H1 (cell line): ENCODE measurements around the gene B9D1. TPM values are rescaled to one million over a fixed set of nuclear protein-coding genes. Genes with fewer than 3 reads are reported as not detected.

ENCODE experiments used
- CTCF ChIA-PET: fragments of 300-600 bp; sonication (Branson Sonifier 250); formaldehyde crosslinking; loops from one replicate; lab custom pipeline; 2021; ENCODE audit not compliant: partially characterized antibody; lab: Charles Lee
- POLR2A ChIA-PET: fragments of 300-600 bp; sonication (Branson Sonifier 250); formaldehyde crosslinking; loops from one replicate; lab custom pipeline; 2021; ENCODE audit warnings: inconsistent platforms; ENCODE audit not compliant: partially characterized antibody; lab: Charles Lee
- DNase-seq, 2 experiments: peaks; one replicate each; pipeline versions ENCODE4 v3.0.0 to v3.0.0-alpha.2; 2010 to 2022; ENCODE audit warnings: low spot score in 2 of 2, low read depth in 1 of 2, mixed read lengths in 1 of 2
- FAIRE-seq: peaks from 2 replicates; lab custom pipeline; 2011; peaks lifted over from hg19 to GRCh38; lab: Jason Lieb, UNC
- H2AFZ ChIP-seq: 2 replicates; pipeline ENCODE4 v1.8.1; 2012; ENCODE audit warnings: low read length, inconsistent platforms
- H2AK5ac ChIP-seq: 2 replicates; pipeline ENCODE4 v1.6.1; 2013; ENCODE audit warnings: low read depth, low read length
- H2BK120ac ChIP-seq: replicated peaks from 2 replicates; pipeline ENCODE3; 2013; ENCODE audit warnings: low read depth, low read length, inconsistent platforms
- H2BK12ac ChIP-seq: 2 replicates; pipeline ENCODE4 v1.6.1; 2013; ENCODE audit warnings: low read depth, low read length
- H2BK15ac ChIP-seq: 2 replicates; pipeline ENCODE4 v1.6.1; 2013; ENCODE audit warnings: low read length
- H2BK20ac ChIP-seq: 2 replicates; pipeline ENCODE4 v1.6.1; 2013; ENCODE audit warnings: low read length
- H2BK5ac ChIP-seq: 2 replicates; pipeline ENCODE4 v1.6.1; 2013; ENCODE audit warnings: low read depth, low read length
- H3K14ac ChIP-seq: 2 replicates; pipeline ENCODE4 v1.6.1; 2013; ENCODE audit warnings: inconsistent platforms; ENCODE audit not compliant: insufficient read length
- H3K18ac ChIP-seq: 2 replicates; pipeline ENCODE4 v1.6.1; 2013; ENCODE audit warnings: low read length; ENCODE audit errors: extremely low read depth
- H3K23ac ChIP-seq: 2 replicates; pipeline ENCODE4 v1.6.1; 2013; ENCODE audit warnings: inconsistent platforms; ENCODE audit not compliant: insufficient read length
- H3K23me2 ChIP-seq: 2 replicates; pipeline ENCODE4 v1.6.1; 2013; ENCODE audit warnings: low read depth, low read length
- H3K27ac ChIP-seq: 2 replicates; pipeline ENCODE4 v1.6.1; 2011; ENCODE audit warnings: low read depth, low read length, inconsistent platforms
- H3K27me3 ChIP-seq, 4 experiments: replicated peaks in 1 of 4; 1 replicate in 1 of 4; 2 replicates in 3 of 4; pipeline versions ENCODE4 v1.6.1 to v1.8.1; 2011 to 2013; ENCODE audit warnings: low read length in 3 of 4, mild to moderate bottlenecking in 3 of 4, inconsistent platforms in 2 of 4, mixed read lengths in 2 of 4, moderate library complexity in 1 of 4; ENCODE audit not compliant: control insufficient read depth in 3 of 4, insufficient read depth in 3 of 4; ENCODE audit errors: extremely low read depth in 1 of 4
- H3K36me3 ChIP-seq, 4 experiments: 2 replicates each; pipeline versions ENCODE4 v1.6.1 to v1.8.1; 2011 to 2013; ENCODE audit warnings: mild to moderate bottlenecking in 4 of 4, low read length in 3 of 4, moderate library complexity in 2 of 4, control low read depth in 1 of 4, inconsistent platforms in 1 of 4; ENCODE audit not compliant: insufficient read depth in 4 of 4, control insufficient read depth in 2 of 4
- H3K4ac ChIP-seq: replicated peaks from 2 replicates; pipeline ENCODE3; 2013; ENCODE audit warnings: low read length, low read depth, mixed read lengths, inconsistent platforms; ENCODE audit not compliant: insufficient read length
- H3K4me1 ChIP-seq, 4 experiments: replicated peaks in 1 of 4; 1 replicate in 1 of 4; 2 replicates in 3 of 4; pipeline versions ENCODE4 v1.6.1 to v1.8.1; 2011 to 2013; ENCODE audit warnings: low read length in 3 of 4, inconsistent platforms in 2 of 4, mixed read lengths in 1 of 4; ENCODE audit not compliant: insufficient read depth in 4 of 4, control insufficient read depth in 3 of 4
- H3K4me2 ChIP-seq, 2 experiments: 2 replicates each; pipeline versions ENCODE4 v1.6.1 to v1.8.1; 2011 to 2013; ENCODE audit warnings: low read depth in 2 of 2, low read length in 2 of 2, control low read depth in 1 of 2, inconsistent platforms in 1 of 2, mild to moderate bottlenecking in 1 of 2; ENCODE audit not compliant: insufficient read depth in 1 of 2
- H3K4me3 ChIP-seq, 4 experiments: fragments of 200-600, 300-600 bp in 1 of 4; sonication (generic), shearing (Covaris generic), sonication (Bioruptor Twin) in 1 of 4; 2 replicates each; pipeline versions ENCODE4 v1.5.1 to v1.8.1; 2011 to 2016; ENCODE audit warnings: low read length in 4 of 4, low read depth in 3 of 4, control low read depth in 2 of 4, inconsistent platforms in 2 of 4, mild to moderate bottlenecking in 2 of 4, mixed read lengths in 1 of 4, moderate library complexity in 1 of 4; ENCODE audit not compliant: insufficient read depth in 2 of 4; ENCODE audit errors: extremely low read depth in 1 of 4
- H3K56ac ChIP-seq: replicated peaks from 2 replicates; pipeline ENCODE3; 2013; ENCODE audit warnings: low read depth, mild to moderate bottlenecking, mixed read lengths, low read length, inconsistent platforms; ENCODE audit not compliant: insufficient read length
- H3K79me1 ChIP-seq: 2 replicates; pipeline ENCODE4 v1.6.1; 2013; ENCODE audit warnings: low read depth, low read length, control low read depth
- H3K79me2 ChIP-seq, 2 experiments: 2 replicates each; pipeline versions ENCODE4 v1.6.1 to v1.8.1; 2012 to 2013; ENCODE audit warnings: low read length in 2 of 2, mild to moderate bottlenecking in 2 of 2, inconsistent platforms in 1 of 2; ENCODE audit not compliant: insufficient read depth in 2 of 2, control insufficient read depth in 1 of 2
- H3K9ac ChIP-seq, 4 experiments: replicated peaks in 1 of 4; 1 replicate in 1 of 4; 2 replicates in 3 of 4; pipeline versions ENCODE4 v1.6.1 to v1.8.1; 2011 to 2013; ENCODE audit warnings: low read depth in 3 of 4, low read length in 3 of 4, control low read depth in 2 of 4, mild to moderate bottlenecking in 2 of 4, moderate library complexity in 2 of 4, inconsistent platforms in 1 of 4; ENCODE audit errors: extremely low read depth in 1 of 4
- H3K9me3 ChIP-seq, 2 experiments: 2 replicates each; pipeline versions ENCODE4 v1.6.1 to v1.8.1; 2012 to 2013; ENCODE audit warnings: mild to moderate bottlenecking in 2 of 2, moderate library complexity in 2 of 2, control low read depth in 1 of 2, inconsistent platforms in 1 of 2, low read depth in 1 of 2, low read length in 1 of 2, mixed read lengths in 1 of 2; ENCODE audit not compliant: insufficient read depth in 2 of 2
- H4K20me1 ChIP-seq, 2 experiments: replicated peaks in 1 of 2; 2 replicates each; pipeline versions ENCODE3 to v1.8.1; 2011 to 2013; ENCODE audit warnings: inconsistent platforms in 2 of 2, low read length in 2 of 2, mild to moderate bottlenecking in 1 of 2; ENCODE audit not compliant: insufficient read depth in 2 of 2, control insufficient read depth in 1 of 2
- H4K5ac ChIP-seq: 2 replicates; pipeline ENCODE4 v1.6.1; 2013; ENCODE audit warnings: low read length, low read depth, mixed read lengths, inconsistent platforms; ENCODE audit not compliant: insufficient read length
- H4K8ac ChIP-seq: 2 replicates; pipeline ENCODE4 v1.8.0; 2013; ENCODE audit warnings: mild to moderate bottlenecking, moderate library complexity, low read length, inconsistent platforms; ENCODE audit not compliant: insufficient read depth; ENCODE audit errors: extremely low read depth
- H4K91ac ChIP-seq: replicated peaks from 2 replicates; pipeline ENCODE3; 2013; ENCODE audit warnings: low read length, mixed read lengths, inconsistent platforms; ENCODE audit not compliant: insufficient read length
- ATF2 ChIP-seq: IDR thresholded peaks from 2 replicates; pipeline ENCODE4 v1.6.1; 2012; ENCODE audit warnings: low read length, inconsistent platforms
- ATF3 ChIP-seq: IDR thresholded peaks from 2 replicates; pipeline ENCODE4 v1.6.1; 2011; ENCODE audit warnings: low read depth, mild to moderate bottlenecking, low read length; ENCODE audit not compliant: insufficient read depth
- CHD2 ChIP-seq: IDR thresholded peaks from 2 replicates; pipeline ENCODE4 v1.6.1; 2012; ENCODE audit warnings: low read length, improper control_type of control experiment
- FOSL1 ChIP-seq: IDR thresholded peaks from 2 replicates; pipeline ENCODE4 v1.6.1; 2011; ENCODE audit warnings: mild to moderate bottlenecking, low read depth, low read length, moderate library complexity; ENCODE audit not compliant: insufficient read depth
- MAFK ChIP-seq: IDR thresholded peaks from 2 replicates; pipeline ENCODE4 v1.6.1; 2012; ENCODE audit warnings: low read depth, mild to moderate bottlenecking, improper control_type of control experiment, low read length
- PHF8 ChIP-seq: fragments of 200-600 bp; sonication (generic); conservative IDR thresholded peaks from 2 replicates; pipeline ENCODE4 v1.7.1; 2012; ENCODE audit warnings: low read depth, mild to moderate bottlenecking, inconsistent platforms, low read length, moderate library complexity
- SP4 ChIP-seq: IDR thresholded peaks from 2 replicates; pipeline ENCODE4 v1.6.1; 2012; ENCODE audit warnings: low read length, inconsistent platforms
- SUZ12 ChIP-seq: fragments of 200-600 bp; sonication (generic); IDR thresholded peaks from 2 replicates; pipeline ENCODE4 v1.6.1; 2012; ENCODE audit warnings: mild to moderate bottlenecking, inconsistent platforms, low read length, moderate library complexity, mixed read lengths
- TAF1 ChIP-seq: IDR thresholded peaks from 2 replicates; pipeline ENCODE4 v1.6.1; 2011; ENCODE audit warnings: mild to moderate bottlenecking, low read depth, low read length
- TBP ChIP-seq: IDR thresholded peaks from 2 replicates; pipeline ENCODE4 v1.6.1; 2011; ENCODE audit warnings: low read depth, low read length, improper control_type of control experiment
- TEAD4 ChIP-seq: IDR thresholded peaks from 2 replicates; pipeline ENCODE4 v1.6.1; 2012; ENCODE audit warnings: low read depth, low read length, inconsistent platforms, mixed read lengths
- WGBS, 2 experiments: shearing (Covaris generic) in 1 of 2; methylation state at CpG; one replicate each; pipeline versions ENCODE4 v1.1.6 to v1.1.7; 2013 to 2015; ENCODE audit warnings: low lambda C conversion rate in 2 of 2, mixed read lengths in 2 of 2, inconsistent platforms in 1 of 2, low coverage in 1 of 2, missing lambda C conversion rate in 1 of 2; ENCODE audit not compliant: insufficient replicate concordance in 2 of 2, insufficient coverage in 1 of 2, insufficient read length in 1 of 2; ENCODE audit errors: extremely low coverage in 1 of 2, missing lambda C conversion rate in 1 of 2; 5-methylcytosine and 5-hydroxymethylcytosine counted together
- polyA plus RNA-seq, 7 experiments: library from polyadenylated mRNA; depleted of rRNA in 3 of 7; stranded (reverse) in 5 of 7; unstranded in 2 of 7; fragments of >200 nt in 5 of 7; fragments of 200-250 nt in 2 of 7; gene quantifications; 1 replicate in 5 of 7; 2 replicates in 1 of 7; 4 replicates in 1 of 7; pipeline versions ENCODE4 v1.2.1 to v1.2.3, GENCODE V29; 2011 to 2013; ENCODE audit warnings: missing spikeins in 2 of 7, mixed read lengths in 2 of 7
- total RNA-seq: library from RNA; stranded (reverse); fragmentation: NEBNext Ultra II Directional; extraction: Animal tissue kit (Norgen Biotek cat#: 25700); gene quantifications from 2 replicates; pipeline ENCODE4 v1.2.1, GENCODE V29; 2021

B9D1 gene
- total and polyA plus RNA-seq, 2 of the 8 experiments (the other 6 are each of a cell fraction or from before 2014, with no cell fraction given): 24.6 to 65.7 TPM

DNA sequence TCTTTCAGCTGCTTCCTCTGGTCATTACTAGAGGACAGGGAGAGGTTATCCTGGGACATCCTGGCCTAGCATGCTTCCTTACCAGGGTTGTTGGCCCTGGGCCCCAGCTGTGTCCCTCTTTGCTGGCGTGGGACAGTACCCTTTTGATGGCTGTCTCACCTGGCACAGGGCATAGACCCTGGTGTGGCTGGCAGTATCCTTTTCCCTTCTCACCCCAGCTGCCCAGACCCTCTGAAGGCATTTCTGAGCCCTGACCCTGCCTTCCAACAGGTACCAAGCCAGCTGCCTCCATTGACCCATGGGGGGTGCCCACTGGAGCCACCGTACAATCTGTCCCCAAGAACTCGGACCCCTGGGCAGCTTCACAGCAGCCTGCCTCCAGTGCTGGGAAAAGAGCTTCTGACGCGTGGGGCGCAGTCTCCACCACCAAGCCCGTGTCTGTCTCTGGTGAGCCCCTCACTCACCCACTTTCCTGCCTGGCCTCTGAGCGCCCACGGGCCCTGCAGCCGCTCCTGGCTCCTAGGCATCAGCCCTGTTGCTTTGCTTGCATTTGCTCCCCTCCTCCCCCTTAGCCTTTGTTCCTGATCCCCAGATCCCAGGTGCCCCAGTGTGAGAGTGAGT lies 34.0 kb downstream of the B9D1 start:
- Histone ChIP-seq H3K4me3 (no peak overlapping the region), H3K4ac (no peak overlapping the region), H2BK15ac (no peak overlapping the region), H3K23ac (no peak overlapping the region), H3K27me3 (no peaks in the 10 kb centered on the region), H2AFZ (no peak overlapping the region), H3K79me1 (no peaks in the 10 kb centered on the region), H4K5ac (no peak overlapping the region), H2BK5ac (no peak overlapping the region), H3K9me3 (peaks cover 0 to 6% of the 10 kb centered on the region in 2 experiments; a peak in 1 of 4 replicates), H3K23me2 (no peaks in the 10 kb centered on the region), H3K56ac (no peak overlapping the region), H3K4me1 (peaks cover 0 to 3% (median 0%) of the 10 kb centered on the region in 4 experiments; a peak in 1 of 7 replicates), H4K8ac (peak overlapping the region; percentile 36; the same call in 1 of the 2 replicates), H3K36me3 (peaks cover 0 to 4% (median 0%) of the 10 kb centered on the region in 4 experiments; a peak in 2 of 8 replicates), H3K27ac (no peak overlapping the region), H3K18ac (no peak overlapping the region), H3K14ac (no peak overlapping the region), H4K91ac (no peak overlapping the region), H2BK120ac (no peak overlapping the region), H2AK5ac (no peak overlapping the region), H4K20me1 (no peaks in the 10 kb centered on the region), H3K4me2 (no peak overlapping the region), H3K79me2 (no peaks in the 10 kb centered on the region), H2BK12ac (no peak overlapping the region), H3K9ac (no peak overlapping the region), H2BK20ac (no peak overlapping the region)
- FAIRE-seq (no peak), DNase-seq (no peak)
- CTCF ChIA-PET: interaction anchor here (0.6 to 3.7 kb wide), 7 partner anchors 8 to 482 kb away, joined by 3 to 17 read pairs (median 3); no protein-coding TSS in a partner anchor
- no peak for TF ChIP-seq TAF1
- no peak for TF ChIP-seq ATF3
- no peak for TF ChIP-seq TEAD4
- TF ChIP-seq SP4: no peak
- TF ChIP-seq ATF2: no peak
- no peak for TF ChIP-seq CHD2
- TF ChIP-seq TBP: no peak
- no peak for TF ChIP-seq MAFK
- no peak for TF ChIP-seq PHF8
- TF ChIP-seq FOSL1: no peak
- no peak for TF ChIP-seq SUZ12
- 94% methylated on average over 10 of the region's 10 CpGs; no CpG with 5 or more reads in 1 of the 2 experiments for WGBS, 2 experiments
- POLR2A ChIA-PET: interaction anchor here (0.9 to 1.6 kb wide), 3 partner anchors 8 to 13 kb away, joined by 3 to 5 read pairs (median 4); no protein-coding TSS in a partner anchor
